Motor neuron (in vitro differentiated cells): Measurements from ENCODE around the gene TMEM186. TPM values are rescaled to one million over a fixed set of nuclear protein-coding genes. Genes with fewer than 3 reads are reported as not detected.
"Not testable (repeated sequence)": the region's sequence is repeated elsewhere in the genome, so short reads cannot be mapped to it uniquely, and the experiment has no call there.

Experiments
- ATAC-seq, 8 experiments: fragments of 200-7000 bp; cut with Tn5 transposase; replicated peaks in 6 of 8; 2 replicates each; pipeline ENCODE4 v1.8.0; 2021; ENCODE audit warnings: mild to moderate bottlenecking in 8 of 8, moderate library complexity in 8 of 8
- H3K27ac ChIP-seq, 2 donors: fragments of 250-450 bp; sonication (Bioruptor Pico); 2 replicates each; pipeline ENCODE4 v1.9.0; 2021; ENCODE audit warnings: antibody characterized with exemption in 2 of 2, mild to moderate bottlenecking in 2 of 2, moderate library complexity in 1 of 2
- H3K4me1 ChIP-seq, 2 donors: fragments of 250-450 bp; sonication (Bioruptor Pico); replicated peaks in 1 of 2; 2 replicates each; pipeline ENCODE4 v1.6.1; 2021; ENCODE audit warnings: antibody characterized with exemption in 2 of 2, mild to moderate bottlenecking in 2 of 2, moderate library complexity in 1 of 2
- H3K4me3 ChIP-seq, 5 donors: fragments of 250-450 bp; sonication (Bioruptor Pico); 2 replicates each; pipeline ENCODE4 v1.9.0; 2021; ENCODE audit warnings: antibody characterized with exemption in 5 of 5, mild to moderate bottlenecking in 5 of 5, moderate library complexity in 4 of 5
- WGBS, 10 experiments: fragments of 450-650 bp; shearing (Covaris generic); methylation state at CpG; one replicate each; pipeline ENCODE4 v1.0.0; 2022; 5-methylcytosine and 5-hydroxymethylcytosine counted together
- in situ Hi-C, 9 experiments: fragments of 400-800 bp; cut with MboI; loops; one replicate each; pipeline ENCODE4 v1.15.0; 2021; ENCODE audit warnings: low sequenced_read_pairs in 9 of 9, low pct_unique_long_range_greater_than_20kb in 2 of 9; ENCODE audit not compliant: unreplicated experiment in 9 of 9
- total RNA-seq, 8 experiments: library from RNA; unstranded; fragments of 300-600 nt; gene quantifications; 2 replicates each; pipeline versions ENCODE4 v1.2.3 to v1.2.4, GENCODE V29; 2022

The TMEM186 gene
- total RNA-seq, 8 experiments from 2014 or later = 6.9 to 15.9 (median 10.0) TPM

DNA sequence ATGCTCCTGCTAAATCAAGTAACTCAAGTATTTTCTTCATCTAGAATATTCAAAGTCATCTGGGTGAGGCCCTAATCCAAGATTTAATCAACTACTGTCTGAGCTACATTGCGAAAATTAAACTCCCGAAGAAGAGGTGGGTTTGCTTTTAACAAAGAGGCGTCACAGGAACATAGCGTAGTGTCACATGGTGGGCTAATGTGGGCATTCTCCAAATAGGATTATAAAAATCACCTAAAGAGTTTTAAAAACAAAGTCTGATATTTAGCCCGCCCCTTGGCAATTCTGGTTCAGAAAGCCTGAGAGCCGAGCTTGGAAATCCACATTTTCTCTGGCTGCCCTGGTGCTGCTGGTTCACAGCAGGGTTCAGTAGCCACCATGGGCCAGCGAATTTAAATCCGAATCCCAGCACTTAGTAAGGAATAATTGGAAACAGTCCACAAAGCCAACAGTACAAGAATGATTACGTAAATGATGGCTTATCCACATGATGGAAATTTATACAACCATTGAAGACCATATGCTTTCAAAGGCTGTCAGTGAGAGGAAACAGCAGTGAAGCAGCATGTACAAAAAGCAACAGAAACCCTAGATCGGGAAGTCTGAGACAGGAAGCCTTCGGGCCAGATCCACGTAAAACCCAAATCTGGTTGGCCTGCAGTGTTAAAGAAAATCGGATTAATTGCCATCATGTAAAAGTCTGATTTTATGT is 9.0 kb upstream of the TMEM186 start:
- in situ Hi-C loops = no loop called here

DNA sequence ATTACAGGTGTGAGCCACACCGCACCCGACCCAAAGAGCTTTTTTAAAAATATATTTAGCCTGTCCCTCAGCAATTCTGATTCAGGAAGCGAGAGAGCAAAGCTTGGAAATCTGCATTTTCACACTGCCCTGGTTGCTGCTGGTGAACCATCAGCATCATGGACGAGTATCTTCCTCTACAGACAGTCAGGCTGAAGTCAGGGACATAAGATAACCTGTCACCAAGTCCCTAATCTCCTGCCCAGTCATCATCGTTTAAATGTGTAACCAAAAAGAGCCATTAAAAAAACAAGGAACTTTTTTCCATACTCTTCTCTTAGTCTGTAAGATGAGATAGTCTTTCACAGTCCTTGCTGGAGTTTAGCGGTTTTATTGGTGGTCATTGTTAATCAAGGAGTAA is 6.9 kb upstream of the TMEM186 start:
- 58 to 100% (median 89%) methylated on average over 3 to 6 of the region's 6 CpGs; no CpG with 5 or more reads in 1 of the 10 experiments for WGBS, 10 experiments
- Histone ChIP-seq H3K27ac (no peak overlapping the region), H3K4me3 (no peak overlapping the region), H3K4me1 (no peaks in the 10 kb centered on the region)
- in situ Hi-C loops = no loop called here
- no peak for ATAC-seq

More for the DNA sequence above, 9.0 kb upstream of the TMEM186 start:
- WGBS, 10 experiments = 51 to 98% (median 90%) methylated on average over 4 to 13 of the region's 13 CpGs; no CpG with 5 or more reads in 2 of the 10 experiments
- Histone ChIP-seq H3K4me3 (no peak overlapping the region), H3K4me1 (no peaks in the 10 kb centered on the region), H3K27ac (no peak overlapping the region)
- ATAC-seq = peak in 1 of 8 experiments; percentile 18

DNA sequence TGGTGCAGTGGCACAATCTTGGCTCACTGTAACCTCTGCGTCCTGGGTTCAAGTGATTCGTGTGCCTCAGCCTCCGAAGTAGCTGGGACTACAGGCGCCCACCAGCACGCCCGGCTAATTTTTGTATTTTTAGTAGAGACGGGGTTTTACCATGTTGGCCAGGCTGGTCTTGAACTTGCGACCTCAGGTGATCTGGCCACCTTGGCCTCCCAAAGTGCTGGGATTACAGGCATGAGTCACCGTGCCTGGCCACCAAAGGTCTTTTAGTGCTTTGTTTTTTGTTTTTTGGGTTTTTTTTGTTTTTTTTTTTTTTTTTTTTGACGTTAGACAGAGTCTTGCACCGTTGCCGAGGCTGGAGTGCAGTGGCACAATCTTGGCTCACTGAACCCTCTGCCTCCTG is 6.3 kb upstream of the TMEM186 start:
- WGBS, 10 experiments = 88 to 100% (median 93%) methylated on average over 2 to 12 of the region's 12 CpGs
- H3K4me3 ChIP-seq, in situ Hi-C loops, H3K27ac ChIP-seq, ATAC-seq, H3K4me1 ChIP-seq: not testable (repeated sequence)

DNA sequence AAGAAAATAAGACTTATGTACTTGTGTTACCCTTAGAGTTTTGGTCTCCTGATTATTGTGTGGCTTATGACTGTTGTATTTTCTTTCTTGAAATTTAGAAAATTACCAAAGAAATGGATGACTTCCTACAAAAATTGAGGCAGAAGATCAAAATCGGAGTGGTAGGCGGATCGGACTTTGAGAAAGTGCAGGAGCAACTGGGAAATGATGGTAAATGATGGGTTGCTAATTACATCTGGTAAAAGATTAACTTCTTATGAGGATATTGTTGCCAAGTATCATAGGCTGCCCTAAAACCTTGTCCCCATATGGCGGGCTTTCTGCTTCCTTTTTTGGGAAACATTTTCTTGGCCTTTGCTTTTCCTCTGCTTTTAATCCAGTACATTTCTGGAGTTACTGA is 4.3 kb upstream of the TMEM186 start:
- H3K4me1 ChIP-seq = peaks cover 8 to 9% of the 10 kb centered on the region in 2 donors
- no peak for ATAC-seq
- in situ Hi-C loops = no loop called here
- 76 to 100% (median 91%) methylated on average over 1 to 4 of the region's 4 CpGs for WGBS, 10 experiments
- H3K27ac ChIP-seq = no peak overlapping the region
- no peak overlapping the region for H3K4me3 ChIP-seq

DNA sequence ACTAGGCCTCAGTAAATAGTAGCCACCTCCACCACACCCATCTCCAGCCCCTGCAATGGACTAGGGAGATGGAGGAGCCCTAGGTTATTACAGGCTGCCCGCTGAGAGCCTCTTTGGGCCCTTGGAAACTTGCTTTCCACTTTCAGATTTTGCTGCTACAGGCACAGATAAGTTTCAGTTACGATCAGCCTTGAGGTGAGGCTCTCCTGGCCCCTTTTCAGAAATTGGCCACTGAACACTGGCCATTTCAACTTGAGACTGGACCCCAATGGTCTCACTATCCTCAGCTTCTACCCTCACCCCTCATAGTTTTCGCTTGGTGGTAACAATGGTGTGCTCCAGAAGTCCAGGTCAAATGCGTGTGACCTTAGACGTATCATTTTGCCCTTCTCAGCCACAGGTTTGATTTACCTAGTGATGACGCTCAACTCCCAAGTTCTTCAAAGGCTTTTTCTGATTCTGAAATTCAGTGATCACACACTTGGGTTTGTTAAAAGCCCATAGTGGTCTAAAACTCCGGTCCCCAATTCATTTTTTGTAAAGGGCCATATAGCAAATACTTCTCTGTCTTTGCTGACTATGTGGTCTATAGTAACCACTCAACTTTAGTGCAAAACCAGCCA is 1.2 kb upstream of the TMEM186 start:
- Histone ChIP-seq H3K4me1 (peaks cover 12% of the 10 kb centered on the region in 2 donors), H3K27ac (peak overlapping the region; percentile 94 to 99), H3K4me3 (peak overlapping the region; percentile 63 to 96 (median 89))
- ATAC-seq = peak in 2 of 8 experiments; percentile 1 to 2
- WGBS, 10 experiments = 37 to 85% (median 61%) methylated on average over 1 to 5 of the region's 7 CpGs; no CpG with 5 or more reads in 2 of the 10 experiments
- in situ Hi-C loops = loop anchor here in 7 of 9 experiments (10.0 to 25.0 kb wide), 3 partner anchors 124 to 136 kb away; partner anchors contain the start of gene ABAT (in 5 of the 7)

DNA sequence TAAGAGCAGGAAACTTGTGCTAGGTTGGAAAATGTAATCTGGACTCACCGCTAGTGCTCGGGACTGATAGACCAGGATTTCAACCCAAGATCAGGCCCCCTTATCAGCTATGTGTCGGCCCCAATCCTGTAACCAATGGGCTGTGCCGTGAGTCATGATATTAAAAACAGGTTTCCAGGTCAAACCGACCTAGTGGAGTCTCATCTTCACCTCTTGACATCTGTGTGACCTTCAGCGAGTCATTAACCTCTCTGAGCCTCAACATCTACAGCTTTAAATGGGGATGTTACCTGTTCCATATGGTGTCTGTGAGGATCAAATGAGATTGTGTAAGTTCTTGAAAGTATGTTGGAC is 712 bp upstream of the TMEM186 start:
- peak in 6 of 8 experiments; percentile 5 to 21 (median 18) for ATAC-seq
- Histone ChIP-seq H3K4me3 (peak overlapping the region; percentile 63 to 96 (median 89)), H3K4me1 (peaks cover 12% of the 10 kb centered on the region in 2 donors), H3K27ac (peak overlapping the region; percentile 94 to 99)
- in situ Hi-C loops = loop anchor here in 7 of 9 experiments (10.0 to 25.0 kb wide), 3 partner anchors 123 to 136 kb away; partner anchors contain the start of gene ABAT (in 5 of the 7)
- WGBS, 10 experiments = 0 to 8% (median 0%) methylated on average over 1 to 6 of the region's 6 CpGs; no CpG with 5 or more reads in 3 of the 10 experiments

DNA sequence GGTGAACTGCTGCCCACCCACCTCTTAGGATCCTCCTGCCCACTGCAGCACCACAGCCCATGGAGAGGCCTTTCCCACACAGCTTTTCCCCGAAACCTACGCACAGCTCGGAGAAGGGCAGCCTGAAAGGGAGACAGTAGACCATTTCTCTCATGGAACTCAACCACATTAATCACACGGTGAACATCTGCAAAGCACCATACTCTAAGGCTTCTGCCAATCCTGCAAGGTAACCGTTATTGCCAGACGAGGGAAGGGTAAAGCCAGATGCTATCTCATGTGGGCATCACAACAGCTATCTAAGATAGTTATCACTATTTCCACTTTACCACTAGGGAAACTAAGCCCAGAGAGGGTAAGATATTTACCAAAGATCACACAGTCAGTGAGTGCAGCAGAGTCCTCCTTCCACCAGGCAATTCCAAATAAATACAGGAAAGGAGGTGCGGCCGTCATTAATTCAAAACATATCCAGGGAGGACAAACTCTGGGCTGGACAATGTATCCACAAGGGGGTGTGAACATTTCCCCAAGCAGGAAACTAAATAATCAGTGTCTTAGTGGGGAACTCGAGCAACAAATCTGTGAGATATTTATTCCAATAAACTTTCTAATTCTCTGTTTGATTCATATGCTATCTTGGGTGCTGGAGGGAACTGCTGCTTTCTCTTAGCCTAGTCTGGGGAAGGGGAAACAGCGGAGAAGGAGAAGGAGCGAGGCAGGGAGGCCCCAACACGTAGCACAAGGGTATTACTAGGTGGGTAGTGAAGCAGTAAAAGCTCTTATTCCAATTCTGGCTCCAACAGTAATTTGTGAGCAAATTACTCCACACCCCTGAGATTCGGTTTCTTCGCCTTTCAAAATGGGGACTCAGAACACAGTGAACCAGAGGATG is 723 bp downstream of the TMEM186 start:
- in situ Hi-C loops = loop anchor here in 7 of 9 experiments (10.0 to 25.0 kb wide), 3 partner anchors 122 to 134 kb away; partner anchors contain the start of gene ABAT (in 5 of the 7)
- H3K4me1 ChIP-seq = peaks cover 12% of the 10 kb centered on the region in 2 donors
- WGBS, 10 experiments = 0 to 93% (median 36%) methylated on average over 1 to 9 of the region's 14 CpGs
- H3K27ac ChIP-seq = peak overlapping the region in 1 of 2 donors; percentile 68
- peak overlapping the region; percentile 63 to 96 (median 89) for H3K4me3 ChIP-seq
- peak in 3 of 8 experiments; percentile 4 to 11 (median 5) for ATAC-seq

DNA sequence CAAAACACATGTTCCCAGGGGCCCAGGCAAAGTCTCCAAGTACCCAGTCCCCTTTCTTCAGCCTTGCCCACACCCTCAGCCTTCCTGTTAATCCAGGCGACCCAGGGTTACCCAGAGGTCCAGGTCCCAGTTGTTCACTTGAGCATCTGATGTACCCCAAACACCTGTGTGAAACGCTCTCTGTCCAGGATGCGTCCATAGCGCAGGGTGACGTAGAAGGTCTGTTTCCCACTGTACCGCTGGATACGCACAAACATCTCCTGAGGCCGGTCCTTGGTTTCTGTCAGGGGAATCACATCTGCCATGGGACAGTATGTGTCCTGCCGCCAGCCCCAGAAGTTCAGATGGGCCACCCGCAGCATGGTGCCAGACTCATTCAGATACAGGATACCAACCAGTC is 1.6 kb downstream of the TMEM186 start:
- Histone ChIP-seq H3K27ac (no peak overlapping the region), H3K4me3 (no peak overlapping the region), H3K4me1 (peaks cover 12% of the 10 kb centered on the region in 2 donors)
- in situ Hi-C loops = loop anchor here in 7 of 9 experiments (10.0 to 25.0 kb wide), 3 partner anchors 121 to 134 kb away; partner anchors contain the start of gene ABAT (in 5 of the 7)
- ATAC-seq = no peak
- 40 to 100% (median 92%) methylated on average over 1 to 6 of the region's 10 CpGs; no CpG with 5 or more reads in 4 of the 10 experiments for WGBS, 10 experiments

DNA sequence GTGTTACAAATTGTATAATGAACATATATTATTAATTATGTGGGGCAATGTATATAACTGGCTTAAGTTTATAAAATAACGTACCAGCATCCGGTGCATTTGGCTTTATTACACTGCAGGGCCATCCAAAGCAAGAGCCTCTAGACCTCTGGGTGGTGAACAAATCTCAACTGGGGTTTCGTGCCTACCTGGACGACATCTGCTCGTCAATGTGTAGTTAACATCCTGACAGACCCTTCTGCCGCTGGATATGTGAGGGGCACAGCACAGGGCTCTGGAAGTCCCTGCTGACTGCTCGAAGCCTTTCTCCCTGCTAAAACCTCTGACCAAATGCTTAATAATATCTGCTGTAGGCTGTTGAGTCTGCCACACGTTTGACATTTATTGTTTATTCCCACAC is 2.3 kb downstream of the TMEM186 start:
- WGBS, 10 experiments = 53 to 97% (median 78%) methylated on average over 1 to 8 of the region's 8 CpGs; no CpG with 5 or more reads in 3 of the 10 experiments
- ATAC-seq = no peak
- in situ Hi-C loops = loop anchor here in 7 of 9 experiments (10.0 to 25.0 kb wide), 3 partner anchors 120 to 133 kb away; partner anchors contain the start of gene ABAT (in 5 of the 7)

DNA sequence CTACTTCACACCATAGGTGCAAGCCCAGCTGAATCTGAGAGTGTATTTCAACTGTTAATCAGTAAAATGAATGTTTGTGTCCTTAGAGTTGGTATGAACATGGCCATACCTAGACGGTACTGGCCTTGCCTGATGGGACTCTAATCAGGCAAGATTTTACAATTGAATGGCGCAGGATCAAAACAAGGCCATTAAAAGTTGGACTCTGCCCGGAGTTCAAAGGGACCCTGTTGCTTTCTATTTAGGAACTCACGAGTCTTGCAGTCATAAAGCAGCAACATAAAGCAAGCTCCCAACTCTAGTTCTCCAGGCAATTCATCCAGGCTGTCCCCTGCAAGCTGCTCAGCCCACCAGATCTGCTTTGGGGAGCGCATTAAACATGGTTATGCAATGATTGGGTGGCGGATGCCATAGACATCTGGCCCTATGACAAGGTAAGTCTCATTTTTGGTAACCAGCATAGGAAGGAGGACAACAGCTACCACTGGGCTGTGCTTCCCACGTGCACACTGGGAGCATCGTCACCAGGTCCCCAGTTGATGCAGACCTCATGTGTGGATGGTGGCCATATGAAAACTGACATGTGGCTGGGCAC is 8.8 kb downstream of the TMEM186 start:
- Histone ChIP-seq H3K4me1 (no peaks in the 10 kb centered on the region), H3K4me3 (no peak overlapping the region), H3K27ac (no peak overlapping the region)
- ATAC-seq = peak in 1 of 8 experiments; percentile 22
- 10 to 90% (median 37%) methylated on average over 2 to 6 of the region's 8 CpGs; no CpG with 5 or more reads in 1 of the 10 experiments for WGBS, 10 experiments
- in situ Hi-C loops = loop anchor here in 5 of 9 experiments (10.0 to 25.0 kb wide), 2 partner anchors 124 to 126 kb away; partner anchors contain the start of gene ABAT (in 4 of the 5)

More for the DNA sequence above, 2.3 kb downstream of the TMEM186 start:
- no peak overlapping the region for H3K4me3 ChIP-seq
- no peak overlapping the region for H3K27ac ChIP-seq
- peaks cover 12% of the 10 kb centered on the region in 2 donors for H3K4me1 ChIP-seq

DNA sequence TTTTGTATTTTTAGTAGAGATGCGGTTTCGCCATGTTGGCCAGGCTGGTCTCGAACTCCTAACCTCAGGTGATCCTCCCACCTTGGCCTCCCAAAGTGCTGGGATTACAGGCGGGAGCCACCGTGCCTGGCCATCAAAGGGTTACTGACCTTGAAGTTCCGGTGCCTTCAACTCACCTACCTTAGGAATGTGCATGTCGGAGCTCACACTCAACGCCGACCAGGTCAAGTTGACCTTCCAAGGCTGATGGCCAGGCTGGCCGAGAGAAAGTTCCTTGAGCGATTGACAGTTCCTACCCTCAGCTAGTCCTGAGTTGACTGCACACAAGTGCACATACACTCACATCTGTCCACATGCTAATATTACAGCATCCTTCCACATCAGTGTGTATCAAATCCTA is 11.1 kb downstream of the TMEM186 start:
- H3K4me3 ChIP-seq, ATAC-seq, H3K27ac ChIP-seq, H3K4me1 ChIP-seq: not testable (repeated sequence)
- 40 to 96% (median 79%) methylated on average over 2 to 7 of the region's 11 CpGs; no CpG with 5 or more reads in 4 of the 10 experiments for WGBS, 10 experiments
- in situ Hi-C loops = loop anchor here in 5 of 9 experiments (10.0 to 25.0 kb wide), 2 partner anchors 122 to 124 kb away; partner anchors contain the start of gene ABAT (in 4 of the 5)
